GM12878 (cell line): Measurements from ENCODE around the gene IGFBP3.

ENCODE experiments used
- FOXM1 ChIP-seq: IDR thresholded peaks from 2 replicates; pipeline ENCODE4 v1.6.1; 2012; ENCODE audit warnings: low read depth, mild to moderate bottlenecking, inconsistent platforms, low read length, moderate library complexity
- POLR2A ChIP-seq: IDR thresholded peaks from 2 replicates; pipeline ENCODE4 v1.6.1; 2011; ENCODE audit warnings: low read depth, mild to moderate bottlenecking, low read length
- POLR2AphosphoS5 ChIP-seq: IDR thresholded peaks from 2 replicates; pipeline ENCODE4 v1.6.1; 2011; ENCODE audit warnings: mild to moderate bottlenecking, low read length, inconsistent platforms
- TF ChIP-seq, protein P1 (sequence below), 3 experiments: IDR thresholded peaks in 2 of 3; conservative IDR thresholded peaks in 1 of 3; 2 replicates each; pipeline ENCODE4 v1.5.1; 2011; ENCODE audit warnings: low read depth in 3 of 3, low read length in 3 of 3, mild to moderate bottlenecking in 3 of 3, control low read depth in 2 of 3, moderate library complexity in 2 of 3, inconsistent platforms in 1 of 3, mixed read lengths in 1 of 3; ENCODE audit not compliant: control insufficient read depth in 2 of 3, insufficient read depth in 1 of 3; ENCODE audit errors: extremely low read depth in 1 of 3
- TF ChIP-seq, protein P2 (sequence below): IDR thresholded peaks from 2 replicates; pipeline ENCODE4 v1.6.1; 2011; ENCODE audit warnings: low read depth, mild to moderate bottlenecking, low read length, moderate library complexity, borderline replicate concordance; ENCODE audit errors: extremely low read depth

DNA sequence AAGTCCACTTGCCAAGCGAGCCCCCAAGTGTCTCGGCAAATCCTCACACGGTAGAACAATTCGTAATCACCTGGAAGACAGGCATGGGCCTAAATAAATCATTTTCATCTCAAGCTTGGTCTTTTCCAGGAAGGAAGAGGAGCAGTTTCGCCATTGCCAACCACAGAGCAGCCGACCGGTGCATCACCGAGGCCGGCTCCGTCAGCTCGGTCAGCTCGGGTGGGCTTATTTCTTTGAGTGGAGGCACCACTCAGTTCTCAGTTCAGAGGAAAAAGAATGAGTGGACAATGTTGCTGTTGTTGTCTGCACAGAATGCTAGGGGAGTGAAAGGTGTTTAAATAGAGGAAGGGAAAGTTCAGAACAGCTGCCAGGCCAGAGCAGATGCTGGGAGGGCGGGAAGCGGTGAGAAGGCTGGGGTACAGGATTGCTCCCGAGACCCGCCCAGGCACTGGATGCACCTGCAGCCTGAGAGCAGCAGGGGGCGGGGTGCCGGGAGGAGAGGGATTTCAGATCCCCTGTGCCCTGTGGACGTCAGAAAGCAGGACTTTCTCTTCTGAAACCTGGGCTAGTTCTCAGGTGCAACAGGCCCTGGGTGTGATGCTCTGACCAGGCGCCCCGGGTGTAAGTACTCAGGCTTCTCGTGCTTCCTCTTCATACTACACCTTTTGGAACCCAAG is 17.7 kb upstream of the IGFBP3 start:
- TF ChIP-seq, protein P1, sequence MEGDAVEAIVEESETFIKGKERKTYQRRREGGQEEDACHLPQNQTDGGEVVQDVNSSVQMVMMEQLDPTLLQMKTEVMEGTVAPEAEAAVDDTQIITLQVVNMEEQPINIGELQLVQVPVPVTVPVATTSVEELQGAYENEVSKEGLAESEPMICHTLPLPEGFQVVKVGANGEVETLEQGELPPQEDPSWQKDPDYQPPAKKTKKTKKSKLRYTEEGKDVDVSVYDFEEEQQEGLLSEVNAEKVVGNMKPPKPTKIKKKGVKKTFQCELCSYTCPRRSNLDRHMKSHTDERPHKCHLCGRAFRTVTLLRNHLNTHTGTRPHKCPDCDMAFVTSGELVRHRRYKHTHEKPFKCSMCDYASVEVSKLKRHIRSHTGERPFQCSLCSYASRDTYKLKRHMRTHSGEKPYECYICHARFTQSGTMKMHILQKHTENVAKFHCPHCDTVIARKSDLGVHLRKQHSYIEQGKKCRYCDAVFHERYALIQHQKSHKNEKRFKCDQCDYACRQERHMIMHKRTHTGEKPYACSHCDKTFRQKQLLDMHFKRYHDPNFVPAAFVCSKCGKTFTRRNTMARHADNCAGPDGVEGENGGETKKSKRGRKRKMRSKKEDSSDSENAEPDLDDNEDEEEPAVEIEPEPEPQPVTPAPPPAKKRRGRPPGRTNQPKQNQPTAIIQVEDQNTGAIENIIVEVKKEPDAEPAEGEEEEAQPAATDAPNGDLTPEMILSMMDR (IDR thresholded peaks at IDR 0.05 in 2 of 3, conservative IDR thresholded peaks at IDR 0.05 in 1 of 3; ENCODE audit: control insufficient read depth in 2 of 3, extremely low read depth in 1 of 3, insufficient read depth in 1 of 3, low read depth in 3 of 3, low read length in 3 of 3), result peak in 1 of 3 experiments; percentile 21; a peak in 1 of 6 replicates
- no peak for TF ChIP-seq POLR2A
- no peak for TF ChIP-seq POLR2AphosphoS5
- no peak for TF ChIP-seq FOXM1
- TF ChIP-seq, protein P2, sequence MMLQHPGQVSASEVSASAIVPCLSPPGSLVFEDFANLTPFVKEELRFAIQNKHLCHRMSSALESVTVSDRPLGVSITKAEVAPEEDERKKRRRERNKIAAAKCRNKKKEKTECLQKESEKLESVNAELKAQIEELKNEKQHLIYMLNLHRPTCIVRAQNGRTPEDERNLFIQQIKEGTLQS, result no peak
